Measurements from ENCODE around the gene TNIK.

The TNIK gene

DNA sequence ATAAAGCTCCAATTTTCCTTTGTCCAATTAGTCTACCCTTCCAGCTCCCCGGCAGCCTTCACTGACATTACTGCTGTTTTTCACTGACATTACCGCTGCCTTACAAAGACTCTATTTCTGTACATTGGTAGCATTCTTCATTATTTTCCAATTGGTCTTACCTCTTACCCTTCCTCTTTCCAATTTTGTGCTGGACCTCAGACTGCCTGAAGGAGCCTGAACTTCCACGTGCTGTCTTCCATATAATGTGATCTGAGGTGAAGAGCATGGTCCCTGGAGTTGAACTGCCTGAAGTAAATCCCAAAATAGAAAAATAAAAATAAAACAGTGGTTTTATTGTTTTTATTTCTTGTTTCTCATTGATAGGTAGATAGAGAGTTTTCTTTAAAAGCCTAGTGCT lies 9.2 kb upstream of the TNIK start:
- no peak overlapping the region for H3K4me3 ChIP-seq (ENCODE audit: low read depth, low read length)
- no peak for DNase-seq (ENCODE audit: low read depth)
- TF ChIP-seq POLR2A (IDR thresholded peaks at IDR 0.05; ENCODE audit: extremely low read depth, insufficient read length) (no peak), MYC (IDR thresholded peaks at IDR 0.05; ENCODE audit: low read depth, low read length) (no peak), CTCF (IDR thresholded peaks at IDR 0.05; ENCODE audit: low read depth, low read length) (no peak), MAX (IDR thresholded peaks at IDR 0.05; ENCODE audit: low read depth, low read length) (no peak)

- H3K4me3 ChIP-seq (ENCODE audit: low read depth, low read length): no peak overlapping the region
- TF ChIP-seq MAX (IDR thresholded peaks at IDR 0.05; ENCODE audit: low read depth, low read length) (no peak), POLR2A (IDR thresholded peaks at IDR 0.05; ENCODE audit: extremely low read depth, insufficient read length) (no peak)
- DNase-seq (ENCODE audit: low read depth): no peak
Observed at GRCh38 chr3:171468296-171468906, 8.2 kb upstream of the TNIK start.

GRCh38 chr3:171465763-171466162 lies 5.6 kb upstream of the TNIK start:
- peak; percentile 44 for DNase-seq (ENCODE audit: low read depth)
- no peak overlapping the region for H3K4me3 ChIP-seq (ENCODE audit: low read depth, low read length)
- TF ChIP-seq CTCF (IDR thresholded peaks at IDR 0.05; ENCODE audit: low read depth, low read length) (no peak), POLR2A (IDR thresholded peaks at IDR 0.05; ENCODE audit: extremely low read depth, insufficient read length) (no peak), MYC (IDR thresholded peaks at IDR 0.05; ENCODE audit: low read depth, low read length) (no peak), MAX (IDR thresholded peaks at IDR 0.05; ENCODE audit: low read depth, low read length) (no peak)

GRCh38 chr3:171464462-171464861 lies 4.3 kb upstream of the TNIK start:
- H3K4me3 ChIP-seq (ENCODE audit: low read depth, low read length): no peak overlapping the region
- DNase-seq (ENCODE audit: low read depth): no peak
- TF ChIP-seq POLR2A (IDR thresholded peaks at IDR 0.05; ENCODE audit: extremely low read depth, insufficient read length): no peak
- TF ChIP-seq CTCF (IDR thresholded peaks at IDR 0.05; ENCODE audit: low read depth, low read length): no peak
- no peak for TF ChIP-seq MYC (IDR thresholded peaks at IDR 0.05; ENCODE audit: low read depth, low read length)
- TF ChIP-seq MAX (IDR thresholded peaks at IDR 0.05; ENCODE audit: low read depth, low read length): no peak

- peak overlapping the region; percentile 91 for H3K4me3 ChIP-seq (ENCODE audit: low read depth, low read length)
- TF ChIP-seq CTCF (IDR thresholded peaks at IDR 0.05; ENCODE audit: low read depth, low read length): no peak
- no peak for TF ChIP-seq POLR2A (IDR thresholded peaks at IDR 0.05; ENCODE audit: extremely low read depth, insufficient read length)
- TF ChIP-seq MAX (IDR thresholded peaks at IDR 0.05; ENCODE audit: low read depth, low read length): no peak
- TF ChIP-seq MYC (IDR thresholded peaks at IDR 0.05; ENCODE audit: low read depth, low read length): no peak
- DNase-seq (ENCODE audit: low read depth): peak; percentile 72
Observed at GRCh38 chr3:171462224-171462623, 2.0 kb upstream of the TNIK start.

DNA sequence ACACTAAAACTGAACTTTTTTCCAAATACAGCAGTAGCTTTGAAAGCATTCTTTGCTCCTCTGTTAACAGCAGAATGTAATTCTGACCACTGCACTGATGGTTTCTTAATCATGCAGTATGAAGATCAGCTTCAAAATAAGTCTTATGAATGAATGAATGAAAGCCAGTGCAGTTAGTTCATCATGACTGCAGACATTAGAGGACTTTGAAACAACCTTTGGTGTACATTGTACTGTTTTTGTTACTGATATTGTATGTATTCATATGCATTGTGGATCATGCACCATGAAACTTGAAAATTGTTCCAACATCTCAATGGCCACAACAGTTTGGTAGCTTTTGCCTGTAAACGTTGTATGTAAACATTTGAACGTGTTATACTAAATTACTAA lies 1.3 kb upstream of the TNIK start:
- H3K4me3 ChIP-seq (ENCODE audit: low read depth, low read length): peak overlapping the region; percentile 91
- no peak for TF ChIP-seq MAX (IDR thresholded peaks at IDR 0.05; ENCODE audit: low read depth, low read length)
- TF ChIP-seq CTCF (IDR thresholded peaks at IDR 0.05; ENCODE audit: low read depth, low read length): no peak
- no peak for TF ChIP-seq MYC (IDR thresholded peaks at IDR 0.05; ENCODE audit: low read depth, low read length)

More for the DNA sequence above, 1.3 kb upstream of the TNIK start:
- DNase-seq (ENCODE audit: low read depth): no peak

Data from NB4 (cell line).